GM10266 (cell line): ENCODE measurements around the gene ZKSCAN8.

Experiments used
- DNase-seq: peaks from one replicate; pipeline ENCODE4 v3.0.0; 2012; ENCODE audit errors: extremely low spot score
- CTCF ChIP-seq: IDR thresholded peaks from 2 replicates; pipeline ENCODE4 v1.5.1; 2012; ENCODE audit warnings: mild to moderate bottlenecking, low read depth; ENCODE audit not compliant: control insufficient read depth, insufficient read depth; ENCODE audit errors: missing control alignments

ZKSCAN8 gene

DNA sequence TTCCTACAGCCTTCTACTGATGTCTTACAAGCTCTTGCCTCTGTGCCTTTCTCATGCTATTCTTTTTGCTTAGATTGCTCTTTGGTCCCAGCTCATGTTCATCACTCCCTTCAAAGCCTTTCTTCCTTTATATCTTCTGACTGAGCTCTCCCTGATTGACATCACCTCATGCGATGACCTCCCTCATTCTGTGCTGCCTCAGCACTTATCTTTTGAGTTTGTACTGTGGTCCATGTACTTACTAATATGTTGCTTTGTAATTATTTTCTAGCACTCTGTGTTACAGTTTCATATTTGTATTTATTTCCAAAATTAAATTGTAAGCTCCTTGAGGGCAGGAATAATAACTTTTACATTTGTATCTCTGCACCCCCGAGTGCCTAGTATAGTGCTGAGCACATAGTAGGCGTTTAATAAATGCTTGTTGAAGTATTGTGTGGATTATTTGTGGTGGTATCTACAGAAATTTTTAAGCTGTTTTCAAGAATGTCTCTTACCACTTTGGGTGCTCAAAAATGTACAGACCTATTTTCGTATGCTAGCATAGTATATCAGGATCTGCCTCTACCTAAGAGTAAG is 17.4 kb downstream of the ZKSCAN8 start:
- no peak for DNase-seq
- TF ChIP-seq CTCF: no peak

GRCh38 chr6:28160233-28160632 is 18.6 kb downstream of the ZKSCAN8 start:
- DNase-seq: no peak
- TF ChIP-seq CTCF: no peak

GRCh38 chr6:28161410-28162079 is 19.9 kb downstream of the ZKSCAN8 start:
- peak; percentile 86 for DNase-seq
- no peak for TF ChIP-seq CTCF

DNA sequence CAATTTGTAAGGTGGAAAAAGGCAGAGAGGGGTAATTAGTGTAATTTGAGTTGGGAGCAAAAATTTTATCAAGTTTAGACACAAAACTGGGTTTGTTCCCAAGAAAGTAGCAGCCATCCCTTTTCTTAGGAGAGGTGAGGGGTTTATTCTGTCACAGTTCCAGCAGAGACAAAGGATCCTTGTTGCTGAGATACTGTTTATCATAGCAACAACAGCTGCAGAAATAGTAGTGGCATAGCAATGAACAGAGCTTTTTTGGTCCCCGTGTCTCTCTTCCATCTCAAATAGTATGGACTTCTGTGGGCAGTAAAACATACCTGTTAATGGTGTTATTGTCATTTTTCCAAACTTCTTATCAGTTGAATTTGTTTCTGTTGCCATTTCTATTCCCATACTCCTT is 23.9 kb downstream of the ZKSCAN8 start:
- no peak for DNase-seq
- TF ChIP-seq CTCF: no peak

GRCh38 chr6:28167068-28167467 is 25.4 kb downstream of the ZKSCAN8 start:
- TF ChIP-seq CTCF: no peak
- no peak for DNase-seq

- TF ChIP-seq CTCF: no peak
- no peak for DNase-seq
Observed at GRCh38 chr6:28167926-28168325, 26.2 kb downstream of the ZKSCAN8 start.

DNA sequence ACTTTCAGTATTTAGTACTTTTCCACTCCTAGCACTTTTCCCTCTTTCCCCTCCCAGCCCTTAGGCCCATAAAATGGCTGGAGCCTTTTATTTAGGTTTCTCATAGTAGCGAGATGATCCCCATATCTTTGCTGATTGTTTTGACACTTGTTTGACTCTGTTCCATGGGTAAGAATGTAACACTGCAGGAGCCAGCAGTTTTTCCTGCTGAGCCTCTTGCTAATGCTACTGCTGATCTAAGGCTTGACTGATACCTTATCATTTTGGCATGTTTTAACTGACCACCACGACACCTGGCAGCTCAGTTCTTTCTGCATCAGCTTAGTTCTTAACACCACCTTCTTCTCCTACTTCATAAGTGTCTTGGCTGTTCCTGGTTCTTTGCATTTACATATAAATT is 29.6 kb downstream of the ZKSCAN8 start:
- no peak for DNase-seq
- no peak for TF ChIP-seq CTCF
